Spleen (tissue), 7 donors: ENCODE results near the gene RASSF10.

Source experiments
- POLR2A ChIP-seq, 3 donors: fragments of 450-650 bp; IDR thresholded peaks; one replicate each; pipeline ENCODE4 v1.5.1; 2017; ENCODE audit warnings: antibody characterized with exemption in 3 of 3, mild to moderate bottlenecking in 1 of 3
- POLR2AphosphoS5 ChIP-seq, 3 donors: sonication (generic); formaldehyde crosslinking; IDR thresholded peaks; one replicate each; pipeline ENCODE4 v1.5.1; 2017; ENCODE audit warnings: antibody characterized with exemption in 3 of 3
- TF ChIP-seq, protein P1 (sequence below), 11 experiments: fragments of 200-600 bp in 7 of 11; fragments of 450-650 bp in 4 of 11; sonication (generic) in 4 of 11; IDR thresholded peaks in 8 of 11; conservative IDR thresholded peaks in 3 of 11; 1 replicate in 7 of 11; 2 replicates in 4 of 11; pipeline versions ENCODE4 v1.4.0 to v1.8.0; 2016 to 2021; ENCODE audit warnings: antibody characterized with exemption in 11 of 11, inconsistent platforms in 4 of 11, mild to moderate bottlenecking in 1 of 11
- donor health status: DM: no; HTN: no; CAD: no; lungs with moderate emphysema.
- donor health status: DM: no; HTN: no; CAD: no.
- donor health status: DM: no; HTN: no; CAD: no.

GRCh38 chr11:12986194-12986898 lies 22.8 kb upstream of the RASSF10 start:
- TF ChIP-seq, protein P1, sequence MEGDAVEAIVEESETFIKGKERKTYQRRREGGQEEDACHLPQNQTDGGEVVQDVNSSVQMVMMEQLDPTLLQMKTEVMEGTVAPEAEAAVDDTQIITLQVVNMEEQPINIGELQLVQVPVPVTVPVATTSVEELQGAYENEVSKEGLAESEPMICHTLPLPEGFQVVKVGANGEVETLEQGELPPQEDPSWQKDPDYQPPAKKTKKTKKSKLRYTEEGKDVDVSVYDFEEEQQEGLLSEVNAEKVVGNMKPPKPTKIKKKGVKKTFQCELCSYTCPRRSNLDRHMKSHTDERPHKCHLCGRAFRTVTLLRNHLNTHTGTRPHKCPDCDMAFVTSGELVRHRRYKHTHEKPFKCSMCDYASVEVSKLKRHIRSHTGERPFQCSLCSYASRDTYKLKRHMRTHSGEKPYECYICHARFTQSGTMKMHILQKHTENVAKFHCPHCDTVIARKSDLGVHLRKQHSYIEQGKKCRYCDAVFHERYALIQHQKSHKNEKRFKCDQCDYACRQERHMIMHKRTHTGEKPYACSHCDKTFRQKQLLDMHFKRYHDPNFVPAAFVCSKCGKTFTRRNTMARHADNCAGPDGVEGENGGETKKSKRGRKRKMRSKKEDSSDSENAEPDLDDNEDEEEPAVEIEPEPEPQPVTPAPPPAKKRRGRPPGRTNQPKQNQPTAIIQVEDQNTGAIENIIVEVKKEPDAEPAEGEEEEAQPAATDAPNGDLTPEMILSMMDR (IDR thresholded peaks at IDR 0.05 in 8 of 11, conservative IDR thresholded peaks at IDR 0.05 in 3 of 11): no peak
- TF ChIP-seq POLR2A (IDR thresholded peaks at IDR 0.05) (no peak), POLR2AphosphoS5 (IDR thresholded peaks at IDR 0.05) (no peak)
